COLO668 (cell line): ENCODE measurements around the gene DLK2.
"Not testable (repeated sequence)": the region's sequence is repeated elsewhere in the genome, so short reads cannot be mapped to it uniquely, and the experiment has no call there.

ENCODE experiments used
- DNase-seq: peaks from one replicate; lab custom pipeline; 2025; ENCODE audit not compliant: unreplicated experiment; lab: John Stamatoyannopoulos, UW

The DLK2 gene

GRCh38 chr6:43488667-43489276, 33.4 kb upstream of the DLK2 start:
- DNase-seq, result no peak

GRCh38 chr6:43481591-43482236, 26.4 kb upstream of the DLK2 start:
- no peak for DNase-seq

GRCh38 chr6:43481075-43481474, 25.7 kb upstream of the DLK2 start:
- DNase-seq, result no peak

- no peak for DNase-seq
These were observed 22.6 kb upstream of the DLK2 start for GRCh38 chr6:43478008-43478372.

- DNase-seq, result peak; percentile 88
These were observed 22.1 kb upstream of the DLK2 start, which contains the start of gene TJAP1 for GRCh38 chr6:43477235-43478007. TSS of gene TJAP1 (plus strand) at chr6:43477570. CDS start at chr6:43499002, 21,432 bp downstream.

GRCh38 chr6:43476746-43477145, 21.4 kb upstream of the DLK2 start:
- no peak for DNase-seq

- no peak for DNase-seq
These were observed 20.2 kb upstream of the DLK2 start for GRCh38 chr6:43475516-43475915.

- no peak for DNase-seq
These were observed 17.2 kb upstream of the DLK2 start for GRCh38 chr6:43472515-43472914.

- no peak for DNase-seq
These were observed 16.1 kb upstream of the DLK2 start for GRCh38 chr6:43471399-43471798.

- DNase-seq, result no peak
These were observed 14.6 kb upstream of the DLK2 start for GRCh38 chr6:43469947-43470346.

GRCh38 chr6:43468748-43469681, 13.7 kb upstream of the DLK2 start:
- peak; percentile 1 for DNase-seq

GRCh38 chr6:43468240-43468639, 12.9 kb upstream of the DLK2 start:
- no peak for DNase-seq

- no peak for DNase-seq
These were observed 12.4 kb upstream of the DLK2 start for GRCh38 chr6:43467752-43468151.

- DNase-seq, result not testable (repeated sequence)
These were observed 11.9 kb upstream of the DLK2 start for GRCh38 chr6:43467265-43467664.

- no peak for DNase-seq
These were observed 10.6 kb upstream of the DLK2 start for GRCh38 chr6:43465948-43466347.

- DNase-seq, result no peak
These were observed 9.0 kb upstream of the DLK2 start for GRCh38 chr6:43464337-43464736.

- DNase-seq, result no peak
These were observed 6.6 kb upstream of the DLK2 start for GRCh38 chr6:43461936-43462335.

- DNase-seq, result no peak
These were observed 4.7 kb upstream of the DLK2 start for GRCh38 chr6:43460032-43460431.

- no peak for DNase-seq
These were observed 4.2 kb upstream of the DLK2 start for GRCh38 chr6:43459535-43459934.

GRCh38 chr6:43458154-43458553, 2.8 kb upstream of the DLK2 start:
- DNase-seq, result not testable (repeated sequence)

GRCh38 chr6:43457643-43458042, 2.3 kb upstream of the DLK2 start:
- DNase-seq, result no peak
